ENCODE data around the gene PCSK1N. TPM values are rescaled to one million over a fixed set of nuclear protein-coding genes. Genes with fewer than 3 reads are reported as not detected.

PCSK1N gene
- total RNA-seq, 1 donor from 2014 or later, result 46.9 TPM

DNA sequence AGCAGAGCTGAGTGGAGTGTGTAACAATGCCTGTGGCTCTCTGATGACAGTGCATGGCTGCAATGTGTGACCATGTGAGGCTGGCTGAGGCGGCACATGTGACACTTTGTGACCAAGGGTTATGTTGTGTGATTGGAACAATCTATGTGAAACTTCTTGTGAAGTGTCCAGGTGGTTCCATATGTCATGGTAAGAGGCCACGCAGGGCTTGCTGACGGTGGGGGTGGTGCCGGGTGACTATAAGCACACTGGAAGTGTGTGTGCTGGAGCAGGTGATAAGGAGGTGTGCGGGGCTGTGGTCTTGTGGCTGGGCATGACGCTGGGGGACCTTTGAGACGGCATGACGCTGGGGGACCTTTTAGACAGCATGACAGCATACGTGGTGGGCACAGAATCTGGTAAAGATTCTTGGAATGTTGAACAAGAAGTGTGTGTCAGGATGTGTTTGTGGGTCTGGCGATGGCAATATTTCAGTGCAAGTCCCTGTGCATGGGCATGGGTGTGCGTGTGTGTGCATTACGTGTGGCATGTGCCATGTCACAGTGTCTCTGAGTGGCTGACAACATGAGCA lies 41.0 kb downstream of the PCSK1N start:
- peaks cover 3% of the 10 kb centered on the region for H3K4me1 Mint-ChIP-seq
- no peaks in the 10 kb centered on the region for H3K36me3 Mint-ChIP-seq
- H3K4me3 Mint-ChIP-seq, result no peak overlapping the region
- no peak overlapping the region for H3K27ac Mint-ChIP-seq
- peaks cover 13% of the 10 kb centered on the region for H3K9me3 Mint-ChIP-seq
- H3K27me3 Mint-ChIP-seq (ENCODE audit: low read depth), result no peaks in the 10 kb centered on the region
- TF ChIP-seq, protein P1, sequence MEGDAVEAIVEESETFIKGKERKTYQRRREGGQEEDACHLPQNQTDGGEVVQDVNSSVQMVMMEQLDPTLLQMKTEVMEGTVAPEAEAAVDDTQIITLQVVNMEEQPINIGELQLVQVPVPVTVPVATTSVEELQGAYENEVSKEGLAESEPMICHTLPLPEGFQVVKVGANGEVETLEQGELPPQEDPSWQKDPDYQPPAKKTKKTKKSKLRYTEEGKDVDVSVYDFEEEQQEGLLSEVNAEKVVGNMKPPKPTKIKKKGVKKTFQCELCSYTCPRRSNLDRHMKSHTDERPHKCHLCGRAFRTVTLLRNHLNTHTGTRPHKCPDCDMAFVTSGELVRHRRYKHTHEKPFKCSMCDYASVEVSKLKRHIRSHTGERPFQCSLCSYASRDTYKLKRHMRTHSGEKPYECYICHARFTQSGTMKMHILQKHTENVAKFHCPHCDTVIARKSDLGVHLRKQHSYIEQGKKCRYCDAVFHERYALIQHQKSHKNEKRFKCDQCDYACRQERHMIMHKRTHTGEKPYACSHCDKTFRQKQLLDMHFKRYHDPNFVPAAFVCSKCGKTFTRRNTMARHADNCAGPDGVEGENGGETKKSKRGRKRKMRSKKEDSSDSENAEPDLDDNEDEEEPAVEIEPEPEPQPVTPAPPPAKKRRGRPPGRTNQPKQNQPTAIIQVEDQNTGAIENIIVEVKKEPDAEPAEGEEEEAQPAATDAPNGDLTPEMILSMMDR (IDR thresholded peaks at IDR 0.05; ENCODE audit: unreplicated experiment), result no peak
- no peak for DNase-seq (ENCODE audit: low spot score in 2 of 2, unreplicated experiment in 2 of 2)

DNA sequence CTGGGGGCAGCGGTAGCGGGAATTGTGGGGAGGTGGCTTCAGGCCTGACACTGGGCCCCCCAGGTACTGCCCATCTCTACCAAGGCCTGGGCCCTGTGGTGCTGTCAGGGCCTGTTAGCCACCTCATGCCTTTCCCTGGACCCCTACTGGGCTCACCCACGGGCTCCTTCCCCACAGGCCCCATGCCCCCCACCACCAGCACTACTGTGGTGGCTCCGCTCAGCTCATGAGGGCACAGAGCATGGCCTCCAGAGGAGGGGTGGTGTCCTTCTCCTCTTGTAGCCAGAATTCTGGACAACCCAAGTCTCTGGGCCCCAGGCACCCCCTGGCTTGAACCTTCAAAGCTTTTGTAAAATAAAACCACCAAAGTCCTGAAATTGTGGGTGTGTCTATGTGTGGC lies 41.5 kb downstream of the PCSK1N start:
- DNase-seq (ENCODE audit: low spot score in 2 of 2, unreplicated experiment in 2 of 2), result no peak
- TF ChIP-seq, protein P1 (IDR thresholded peaks at IDR 0.05; ENCODE audit: unreplicated experiment), result no peak
- Mint-ChIP-seq H3K36me3 (no peaks in the 10 kb centered on the region), H3K9me3 (peaks cover 13% of the 10 kb centered on the region), H3K27me3 (ENCODE audit: low read depth) (no peaks in the 10 kb centered on the region), H3K27ac (no peak overlapping the region), H3K4me1 (peaks cover 3% of the 10 kb centered on the region), H3K4me3 (no peak overlapping the region)

DNA sequence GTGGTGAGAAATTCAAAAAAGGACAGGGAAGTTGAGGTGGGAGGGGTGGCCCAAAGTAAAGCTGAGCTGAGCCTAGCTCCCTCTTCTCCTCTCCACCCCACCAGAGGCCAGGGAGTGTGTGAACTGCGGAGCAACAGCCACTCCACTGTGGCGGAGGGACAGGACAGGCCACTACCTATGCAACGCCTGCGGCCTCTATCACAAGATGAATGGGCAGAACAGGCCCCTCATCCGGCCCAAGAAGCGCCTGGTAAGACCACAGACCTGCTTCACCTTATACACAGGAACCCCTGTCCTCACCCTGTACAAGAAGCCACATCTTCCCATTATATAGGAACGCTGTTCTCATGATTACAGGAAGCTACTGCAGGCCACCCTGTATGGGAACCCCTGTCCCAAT lies 43.2 kb downstream of the PCSK1N start:
- Mint-ChIP-seq H3K9me3 (peaks cover 4% of the 10 kb centered on the region), H3K27ac (no peak overlapping the region), H3K27me3 (ENCODE audit: low read depth) (peaks cover 6% of the 10 kb centered on the region), H3K4me1 (peaks cover 3% of the 10 kb centered on the region), H3K4me3 (no peak overlapping the region), H3K36me3 (no peaks in the 10 kb centered on the region)
- DNase-seq (ENCODE audit: low spot score in 2 of 2, unreplicated experiment in 2 of 2), result no peak
- TF ChIP-seq, protein P1 (IDR thresholded peaks at IDR 0.05; ENCODE audit: unreplicated experiment), result no peak

DNA sequence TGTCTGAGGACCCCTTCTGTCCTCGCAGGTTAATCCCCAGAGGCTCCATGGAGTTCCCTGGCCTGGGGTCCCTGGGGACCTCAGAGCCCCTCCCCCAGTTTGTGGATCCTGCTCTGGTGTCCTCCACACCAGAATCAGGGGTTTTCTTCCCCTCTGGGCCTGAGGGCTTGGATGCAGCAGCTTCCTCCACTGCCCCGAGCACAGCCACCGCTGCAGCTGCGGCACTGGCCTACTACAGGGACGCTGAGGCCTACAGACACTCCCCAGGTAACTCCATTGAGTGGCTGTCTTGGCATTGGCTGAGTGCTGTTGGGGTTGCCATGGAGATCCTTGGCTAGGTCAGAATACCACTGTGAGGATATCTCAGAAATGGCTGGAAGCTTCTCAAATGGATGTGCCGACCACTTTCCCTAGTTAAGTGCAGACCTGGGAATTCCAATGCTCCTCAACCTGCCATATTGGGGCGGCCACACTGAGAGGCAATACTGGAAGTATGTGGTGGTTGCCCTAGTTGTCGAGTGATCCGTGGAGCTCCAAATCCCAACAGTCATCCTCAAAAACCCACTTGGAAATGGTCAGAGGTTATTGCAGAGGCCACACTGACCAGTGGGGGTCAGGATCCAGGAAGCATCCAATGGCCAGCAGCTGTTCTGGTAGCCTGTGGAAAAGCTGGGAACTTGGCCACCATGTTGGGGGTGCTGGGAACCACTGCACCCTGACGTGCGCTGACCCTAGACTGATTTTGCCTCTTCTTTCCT lies 44.2 kb downstream of the PCSK1N start:
- peaks cover 3% of the 10 kb centered on the region for H3K4me1 Mint-ChIP-seq
- H3K4me3 Mint-ChIP-seq, result no peak overlapping the region
- peaks cover 4% of the 10 kb centered on the region for H3K9me3 Mint-ChIP-seq
- H3K36me3 Mint-ChIP-seq, result no peaks in the 10 kb centered on the region
- no peak for DNase-seq (ENCODE audit: low spot score in 2 of 2, unreplicated experiment in 2 of 2)
- peaks cover 10% of the 10 kb centered on the region for H3K27me3 Mint-ChIP-seq (ENCODE audit: low read depth)
- no peak overlapping the region for H3K27ac Mint-ChIP-seq
- TF ChIP-seq, protein P1 (IDR thresholded peaks at IDR 0.05; ENCODE audit: unreplicated experiment), result no peak

DNA sequence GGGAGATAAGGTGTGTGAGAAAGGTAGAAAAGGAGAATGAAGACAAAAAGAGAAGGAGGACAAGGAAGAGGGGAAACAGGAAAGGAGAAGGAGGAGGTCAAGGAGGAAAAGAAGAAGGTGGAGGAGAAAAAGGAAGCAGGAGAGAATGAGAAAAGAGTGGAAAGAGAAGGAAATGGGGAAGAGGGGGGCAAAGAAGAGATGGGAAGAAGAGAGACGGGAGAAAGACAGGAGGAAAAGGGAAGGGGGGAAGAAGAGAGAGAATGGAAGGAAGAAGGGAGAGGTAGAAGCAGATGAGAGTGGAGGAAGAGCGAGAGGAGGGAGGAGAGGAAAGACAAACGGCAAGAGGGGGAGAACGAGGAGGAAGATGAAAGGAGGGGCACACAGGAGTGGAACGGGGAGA lies 44.9 kb downstream of the PCSK1N start:
- Mint-ChIP-seq H3K36me3 (no peaks in the 10 kb centered on the region), H3K27ac (no peak overlapping the region), H3K27me3 (ENCODE audit: low read depth) (peaks cover 11% of the 10 kb centered on the region), H3K4me3 (no peak overlapping the region), H3K4me1 (peaks cover 3% of the 10 kb centered on the region), H3K9me3 (peaks cover 5% of the 10 kb centered on the region)
- no peak for DNase-seq (ENCODE audit: low spot score in 2 of 2, unreplicated experiment in 2 of 2)
- TF ChIP-seq, protein P1 (IDR thresholded peaks at IDR 0.05; ENCODE audit: unreplicated experiment), result no peak

Measured in mesothelial cell of epicardium (in vitro differentiated cells).